A204.1 (cell line): ENCODE data around the gene LRMDA.

Experiments used
- FAIRE-seq: peaks from 2 replicates; lab custom pipeline; 2012; peaks lifted over from hg19 to GRCh38; lab: Jason Lieb, UNC

The LRMDA gene

DNA sequence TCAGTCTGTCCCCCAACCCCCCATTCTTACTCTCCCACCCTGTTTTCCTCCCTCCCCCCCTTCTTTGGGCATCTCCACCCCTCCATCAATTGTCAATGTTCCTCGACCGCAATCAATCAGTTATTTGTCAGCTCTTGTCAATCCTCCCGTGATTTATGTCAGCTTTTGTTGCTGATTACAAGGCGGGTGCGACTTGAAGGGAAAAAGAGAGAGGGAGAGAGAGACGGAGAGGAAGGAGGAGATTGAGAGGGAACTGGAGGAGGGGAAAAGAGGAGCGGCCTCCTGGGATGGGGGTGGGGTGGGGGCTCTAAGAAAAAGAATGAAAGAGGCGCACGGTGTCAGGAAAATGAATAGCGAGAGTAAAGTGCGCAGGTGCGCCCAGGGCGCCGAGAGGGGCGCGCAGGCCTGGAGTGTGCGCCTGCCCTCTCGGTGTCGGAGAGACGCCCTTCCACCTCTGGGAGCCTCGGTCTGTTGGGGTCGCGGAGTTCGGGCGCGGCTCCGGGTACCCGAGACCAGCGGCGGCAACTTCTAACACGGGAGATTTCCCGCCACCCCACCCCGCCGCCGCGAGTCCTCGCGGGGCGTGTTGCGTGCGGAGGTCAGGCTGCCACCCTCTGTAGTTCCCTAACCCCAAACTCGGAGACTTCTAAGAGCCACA is 28.8 kb upstream of the LRMDA start:
- no peak for FAIRE-seq

GRCh38 chr10:75403144-75403938 is 28.1 kb upstream of the LRMDA start:
- FAIRE-seq: no peak

DNA sequence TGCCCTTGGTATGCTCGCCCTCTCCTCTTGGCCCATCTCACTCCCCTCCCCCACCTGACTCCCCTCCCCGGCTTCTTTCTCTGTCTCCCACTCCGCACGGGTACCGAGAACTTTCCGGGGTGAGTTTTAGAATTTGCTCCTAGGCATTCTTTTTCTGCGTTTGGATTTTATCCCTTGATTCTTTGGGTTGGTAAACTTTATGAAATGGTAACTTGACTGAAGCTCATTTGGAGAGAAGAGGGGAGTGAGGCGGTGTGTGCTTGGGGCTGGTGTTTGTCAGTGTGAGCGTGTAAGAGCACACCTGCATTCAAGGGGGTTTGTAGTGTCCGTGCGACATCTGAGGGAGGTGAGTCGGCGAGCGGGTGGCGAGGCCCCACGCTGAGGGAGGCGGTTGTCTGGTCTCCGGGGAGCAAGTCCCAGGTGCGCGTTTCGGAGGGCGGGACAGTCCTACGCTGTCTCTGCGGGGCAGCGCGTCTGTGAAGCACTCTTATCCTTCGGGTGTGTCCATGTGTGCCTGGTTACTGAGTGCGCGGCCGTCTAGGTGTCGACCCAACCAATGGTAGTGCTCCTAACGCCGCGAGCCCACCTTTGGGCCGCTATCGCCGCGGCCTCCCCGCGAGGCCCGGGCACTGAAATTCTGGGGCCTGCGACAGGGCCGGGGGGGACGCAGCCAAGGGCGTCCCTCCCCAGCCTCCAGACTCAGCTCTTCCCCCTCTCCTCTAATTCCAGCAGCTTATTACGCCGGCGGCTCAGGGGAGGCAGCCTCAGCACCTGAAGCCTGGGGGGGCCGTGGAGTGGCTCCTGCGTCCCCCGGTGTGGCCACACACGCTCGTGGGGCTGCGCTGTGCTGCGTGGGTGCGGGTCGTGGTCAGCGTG is 27.2 kb upstream of the LRMDA start:
- FAIRE-seq: no peak

- FAIRE-seq: no peak
Observed at GRCh38 chr10:75404815-75405597, 26.4 kb upstream of the LRMDA start.

- FAIRE-seq: no peak
Observed at GRCh38 chr10:75405598-75406461, 25.6 kb upstream of the LRMDA start.

DNA sequence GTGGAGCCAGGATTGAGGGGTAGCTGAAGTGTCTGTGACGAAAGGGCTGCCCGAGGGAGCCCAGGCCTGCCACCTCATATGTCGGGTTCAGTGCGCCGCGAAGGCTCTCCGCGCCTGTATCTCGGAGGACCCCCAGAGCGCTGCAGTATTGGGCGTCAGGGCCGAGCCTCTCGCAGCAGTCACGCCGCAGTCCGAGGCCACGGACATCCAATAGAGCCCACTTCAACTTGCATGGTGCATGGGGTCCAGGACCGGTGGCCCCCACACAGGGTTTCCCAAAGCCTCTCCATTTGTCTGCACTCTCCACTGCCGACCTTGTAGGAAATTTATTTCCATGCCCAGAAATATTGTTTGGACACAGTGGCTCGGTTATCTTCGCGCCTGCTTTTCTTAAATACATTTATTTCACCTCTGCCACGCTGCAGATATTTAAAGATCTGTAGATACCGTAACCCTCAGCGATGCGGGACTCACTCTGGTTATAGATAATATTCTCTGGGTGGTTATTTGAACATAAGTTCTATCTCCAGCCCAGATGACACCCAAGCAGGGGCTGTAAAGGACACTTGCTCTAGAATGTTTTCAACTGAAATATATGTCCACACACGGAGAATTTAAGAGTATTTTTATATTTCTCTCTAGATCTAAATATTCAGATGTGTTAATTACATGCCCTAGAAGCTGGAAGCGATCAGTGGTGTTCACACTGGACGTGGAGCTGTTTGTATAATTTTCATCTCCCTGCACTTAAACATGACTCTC is 24.8 kb upstream of the LRMDA start:
- FAIRE-seq: no peak

GRCh38 chr10:75407224-75407712 is 24.2 kb upstream of the LRMDA start:
- FAIRE-seq: no peak

GRCh38 chr10:75407713-75408508 is 23.5 kb upstream of the LRMDA start:
- FAIRE-seq: no peak

DNA sequence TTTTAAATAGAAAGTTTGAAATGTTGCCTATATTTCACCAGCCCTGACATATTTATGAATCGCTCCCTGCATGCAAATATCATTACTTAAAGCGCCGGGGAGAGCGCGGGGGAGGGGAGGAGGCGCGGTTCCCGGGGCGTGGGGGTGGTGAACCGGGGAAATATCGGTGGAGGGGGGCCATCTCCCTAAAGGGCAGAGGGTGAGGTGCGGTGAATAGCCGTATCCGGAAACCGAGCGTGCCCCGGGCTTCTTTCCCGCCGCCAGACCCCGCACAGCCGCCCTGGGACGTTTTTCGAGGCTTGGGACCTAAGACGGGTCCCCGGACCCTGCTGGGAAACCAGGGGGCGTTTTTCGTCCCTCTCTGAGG is 22.9 kb upstream of the LRMDA start:
- FAIRE-seq: no peak

GRCh38 chr10:75408911-75409885 is 22.2 kb upstream of the LRMDA start:
- no peak for FAIRE-seq

GRCh38 chr10:75410132-75411005 is 21.1 kb upstream of the LRMDA start:
- no peak for FAIRE-seq

DNA sequence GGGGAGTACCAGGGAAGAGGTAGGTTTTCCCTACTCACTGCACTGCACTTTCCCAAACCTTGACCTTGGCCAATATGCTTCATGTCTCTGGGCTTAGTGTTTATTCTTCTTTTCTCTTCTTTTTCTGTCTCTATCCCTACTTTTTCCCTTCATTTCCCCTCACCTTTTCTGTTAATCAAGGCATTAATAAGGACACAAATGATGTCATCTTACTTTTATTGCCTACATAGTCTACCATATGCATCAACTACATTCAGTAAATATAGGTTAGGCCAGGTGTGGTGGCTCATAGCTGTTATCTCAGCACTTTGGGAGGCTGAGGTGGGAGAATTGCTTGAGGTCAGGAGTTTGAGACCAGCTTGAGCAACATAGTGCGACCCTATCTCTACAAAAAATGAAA is 16.9 kb upstream of the LRMDA start:
- FAIRE-seq: no peak

GRCh38 chr10:75417522-75417927 is 13.9 kb upstream of the LRMDA start:
- FAIRE-seq: no peak

DNA sequence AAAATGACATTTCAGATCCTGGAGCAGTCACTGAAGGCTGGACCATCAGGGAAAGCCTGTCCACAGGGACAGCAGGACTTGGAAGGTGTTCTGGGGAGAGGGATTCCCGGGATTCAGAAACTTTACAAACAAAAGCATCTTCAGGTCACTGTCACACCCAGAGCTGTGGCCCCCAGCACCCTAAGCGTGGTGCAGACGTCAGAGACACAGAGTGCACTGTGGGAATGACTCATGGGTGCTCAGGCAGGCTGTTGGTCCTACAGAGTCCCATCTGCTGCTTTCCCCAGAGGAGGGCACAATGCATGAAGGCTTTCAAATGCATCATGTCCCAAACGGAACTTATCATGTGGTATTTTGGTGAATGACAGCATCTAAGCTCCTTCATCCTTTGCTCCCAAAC is 13.1 kb upstream of the LRMDA start:
- no peak for FAIRE-seq

DNA sequence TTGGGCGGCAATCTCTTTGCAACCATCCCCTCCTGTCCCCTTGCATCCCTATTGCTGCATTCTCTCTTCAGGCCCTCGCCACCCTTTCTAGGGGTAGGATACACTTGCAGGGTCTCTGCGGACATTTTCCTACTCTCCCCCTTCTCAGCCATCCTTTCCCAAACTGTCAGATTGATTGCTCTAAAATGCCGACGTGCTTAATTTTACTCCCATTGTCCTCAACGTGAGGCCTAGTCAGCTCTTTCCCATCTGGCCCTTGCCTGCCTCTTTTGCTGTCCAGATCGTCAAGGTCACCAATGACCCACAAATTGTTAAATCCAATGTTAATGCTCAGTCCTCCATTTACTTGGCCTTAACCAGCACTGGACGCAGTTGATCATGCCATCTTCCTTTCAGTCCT is 12.7 kb upstream of the LRMDA start:
- FAIRE-seq: no peak

- no peak for FAIRE-seq
Observed at GRCh38 chr10:75422913-75423312, 8.5 kb upstream of the LRMDA start.

- FAIRE-seq: no peak
Observed at GRCh38 chr10:75424571-75424970, 6.9 kb upstream of the LRMDA start.
